Mesenchymal stem cell (in vitro differentiated cells and primary cell): ENCODE measurements around the gene RAX.

Source experiments
- DNase-seq: peaks from one replicate; pipeline ENCODE4 v3.0.0-alpha.2; 2013
- H2AFZ ChIP-seq: one replicate; pipeline ENCODE4 v1.6.1; 2013; ENCODE audit warnings: low read depth, mild to moderate bottlenecking, control low read depth, inconsistent platforms, low read length, moderate library complexity
- H2AK5ac ChIP-seq: 2 replicates; pipeline ENCODE4 v1.6.1; 2013; ENCODE audit warnings: low read length, moderate library complexity, mild to moderate bottlenecking, inconsistent platforms; ENCODE audit not compliant: severe bottlenecking
- H2BK120ac ChIP-seq: one replicate; pipeline ENCODE4 v1.6.1; 2013; ENCODE audit warnings: low read depth, mild to moderate bottlenecking, inconsistent platforms, low read length, moderate library complexity
- H2BK12ac ChIP-seq, 2 experiments: one replicate each; pipeline ENCODE4 v1.6.1; 2013; ENCODE audit warnings: inconsistent platforms in 2 of 2, low read length in 2 of 2, mild to moderate bottlenecking in 2 of 2, moderate library complexity in 2 of 2, control low read depth in 1 of 2
- H2BK15ac ChIP-seq: one replicate; pipeline ENCODE4 v1.6.1; 2013; ENCODE audit warnings: mild to moderate bottlenecking, low read depth, inconsistent platforms; ENCODE audit not compliant: poor library complexity, severe bottlenecking
- H2BK5ac ChIP-seq: 2 replicates; pipeline ENCODE4 v1.6.1; 2013; ENCODE audit warnings: low read depth, mild to moderate bottlenecking, low read length, control low read depth, inconsistent platforms; ENCODE audit not compliant: poor library complexity, severe bottlenecking
- H3K14ac ChIP-seq, 2 experiments: one replicate each; pipeline ENCODE4 v1.6.1; 2013; ENCODE audit warnings: inconsistent platforms in 2 of 2, low read length in 2 of 2, control low read depth in 1 of 2, mild to moderate bottlenecking in 1 of 2, moderate library complexity in 1 of 2
- H3K18ac ChIP-seq, 2 experiments: one replicate each; pipeline ENCODE4 v1.6.1; 2013; ENCODE audit warnings: inconsistent platforms in 2 of 2, low read length in 2 of 2, control low read depth in 1 of 2, low read depth in 1 of 2, mild to moderate bottlenecking in 1 of 2
- H3K23ac ChIP-seq, 2 experiments: one replicate each; pipeline ENCODE4 v1.6.1; 2013; ENCODE audit warnings: inconsistent platforms in 2 of 2, low read length in 2 of 2, mild to moderate bottlenecking in 2 of 2, moderate library complexity in 2 of 2, control low read depth in 1 of 2
- H3K27ac ChIP-seq: 2 replicates; pipeline ENCODE4 v1.5.1; 2013; ENCODE audit warnings: mild to moderate bottlenecking, moderate library complexity, low read length, control low read depth, inconsistent platforms; ENCODE audit not compliant: poor library complexity, severe bottlenecking
- H3K27me3 ChIP-seq, 2 experiments: 2 replicates each; pipeline versions ENCODE4 v1.6.1 to v1.7.0; 2013; ENCODE audit warnings: low read length in 2 of 2, mild to moderate bottlenecking in 2 of 2, moderate library complexity in 2 of 2, control low read depth in 1 of 2, inconsistent platforms in 1 of 2; ENCODE audit not compliant: control insufficient read depth in 1 of 2, insufficient read depth in 1 of 2
- H3K36me3 ChIP-seq, 2 experiments: 2 replicates each; pipeline versions ENCODE4 v1.6.1 to v1.7.0; 2013; ENCODE audit warnings: low read length in 2 of 2, control low read depth in 1 of 2, inconsistent platforms in 1 of 2, low read depth in 1 of 2, mild to moderate bottlenecking in 1 of 2; ENCODE audit not compliant: insufficient read depth in 2 of 2, control insufficient read depth in 1 of 2
- H3K4ac ChIP-seq, 2 experiments: one replicate each; pipeline ENCODE4 v1.6.1; 2013; ENCODE audit warnings: inconsistent platforms in 2 of 2, low read length in 2 of 2, mild to moderate bottlenecking in 2 of 2, moderate library complexity in 2 of 2, control low read depth in 1 of 2, low read depth in 1 of 2
- H3K4me1 ChIP-seq: 2 replicates; pipeline ENCODE4 v1.6.1; 2013; ENCODE audit warnings: low read depth, low read length, control low read depth; ENCODE audit not compliant: control insufficient read depth, insufficient read depth
- H3K4me2 ChIP-seq: 2 replicates; pipeline ENCODE4 v1.6.1; 2013; ENCODE audit warnings: low read length, mild to moderate bottlenecking, inconsistent platforms; ENCODE audit not compliant: poor library complexity, severe bottlenecking
- H3K4me3 ChIP-seq, 2 experiments: 2 replicates each; pipeline versions ENCODE4 v1.5.1 to v1.7.0; 2013; ENCODE audit warnings: low read length in 2 of 2, mild to moderate bottlenecking in 2 of 2, control low read depth in 1 of 2, low read depth in 1 of 2; ENCODE audit not compliant: insufficient read depth in 1 of 2
- H3K79me1 ChIP-seq: replicated peaks from 2 replicates; pipeline ENCODE4 v1.6.1; 2013; ENCODE audit warnings: mild to moderate bottlenecking, control low read depth, low read length, inconsistent platforms; ENCODE audit not compliant: poor library complexity, severe bottlenecking
- H3K9ac ChIP-seq: 2 replicates; pipeline ENCODE4 v1.7.0; 2013; ENCODE audit warnings: mild to moderate bottlenecking, low read length, moderate library complexity
- H3K9me3 ChIP-seq: 2 replicates; pipeline ENCODE4 v1.7.0; 2013; ENCODE audit warnings: mild to moderate bottlenecking, low read length; ENCODE audit not compliant: control insufficient read depth
- H4K8ac ChIP-seq: one replicate; pipeline ENCODE4 v1.6.1; 2013; ENCODE audit warnings: inconsistent platforms, mild to moderate bottlenecking, low read length, moderate library complexity
- H4K91ac ChIP-seq: one replicate; pipeline ENCODE4 v1.6.1; 2013; ENCODE audit warnings: mild to moderate bottlenecking, low read length, inconsistent platforms
- WGBS: methylation state at CpG from one replicate; pipeline ENCODE4 v1.1.7; 2013; ENCODE audit warnings: mixed read lengths; 5-methylcytosine and 5-hydroxymethylcytosine counted together

RAX gene

GRCh38 chr18:59279193-59279592, 5.9 kb upstream of the RAX start:
- Histone ChIP-seq H3K36me3 (no peaks in the 10 kb centered on the region), H3K4me1 (no peaks in the 10 kb centered on the region), H3K23ac (no peak overlapping the region), H2BK12ac (no peak overlapping the region), H3K27me3 (peaks cover 64 to 97% of the 10 kb centered on the region in 2 experiments), H3K14ac (no peak overlapping the region), H3K9ac (no peak overlapping the region), H4K91ac (no peak overlapping the region), H3K4me3 (no peak overlapping the region), H2BK120ac (no peak overlapping the region), H2AFZ (no peak overlapping the region), H3K18ac (no peak overlapping the region), H3K4ac (no peak overlapping the region), H3K4me2 (no peak overlapping the region), H3K9me3 (no peaks in the 10 kb centered on the region), H2BK15ac (no peak overlapping the region), H3K27ac (no peak overlapping the region), H4K8ac (no peak overlapping the region), H2BK5ac (no peak overlapping the region), H2AK5ac (no peak overlapping the region), H3K79me1 (no peaks in the 10 kb centered on the region)
- no peak for DNase-seq
- WGBS: 38% methylated on average over 3 of the region's 3 CpGs

DNA sequence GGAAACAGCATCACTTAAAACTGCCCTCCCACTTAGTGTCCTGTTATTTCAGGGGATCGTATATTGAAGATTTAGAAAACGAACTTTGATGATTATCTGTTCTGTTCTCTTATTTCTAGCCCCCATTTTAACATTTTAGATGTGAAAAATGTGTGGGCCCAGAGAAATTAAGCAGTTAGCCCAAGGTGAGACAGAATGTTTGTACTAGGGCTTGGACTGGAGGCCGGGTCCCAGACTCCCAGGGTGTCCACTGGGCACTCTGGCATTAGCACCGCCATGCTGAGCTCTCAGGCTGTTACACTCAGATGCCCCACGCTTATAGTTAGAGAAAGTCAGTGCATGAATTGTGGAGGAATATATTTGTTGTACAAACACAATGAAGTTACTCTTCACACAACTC, 5.5 kb upstream of the RAX start:
- Histone ChIP-seq H3K79me1 (no peaks in the 10 kb centered on the region), H2BK12ac (no peak overlapping the region), H3K4me1 (peaks cover 2% of the 10 kb centered on the region), H2BK120ac (no peak overlapping the region), H3K9me3 (no peaks in the 10 kb centered on the region), H3K23ac (no peak overlapping the region), H3K4ac (no peak overlapping the region), H3K27ac (no peak overlapping the region), H3K14ac (no peak overlapping the region), H3K4me3 (no peak overlapping the region), H3K18ac (no peak overlapping the region), H4K91ac (no peak overlapping the region), H3K36me3 (no peaks in the 10 kb centered on the region), H4K8ac (no peak overlapping the region), H2BK5ac (no peak overlapping the region), H3K4me2 (no peak overlapping the region), H3K9ac (no peak overlapping the region), H3K27me3 (peaks cover 68 to 97% of the 10 kb centered on the region in 2 experiments), H2BK15ac (no peak overlapping the region), H2AK5ac (no peak overlapping the region), H2AFZ (no peak overlapping the region)
- 65% methylated on average over 2 of the region's 5 CpGs for WGBS
- no peak for DNase-seq

GRCh38 chr18:59276047-59276446, 2.8 kb upstream of the RAX start:
- H3K4me3 ChIP-seq: no peak overlapping the region

DNA sequence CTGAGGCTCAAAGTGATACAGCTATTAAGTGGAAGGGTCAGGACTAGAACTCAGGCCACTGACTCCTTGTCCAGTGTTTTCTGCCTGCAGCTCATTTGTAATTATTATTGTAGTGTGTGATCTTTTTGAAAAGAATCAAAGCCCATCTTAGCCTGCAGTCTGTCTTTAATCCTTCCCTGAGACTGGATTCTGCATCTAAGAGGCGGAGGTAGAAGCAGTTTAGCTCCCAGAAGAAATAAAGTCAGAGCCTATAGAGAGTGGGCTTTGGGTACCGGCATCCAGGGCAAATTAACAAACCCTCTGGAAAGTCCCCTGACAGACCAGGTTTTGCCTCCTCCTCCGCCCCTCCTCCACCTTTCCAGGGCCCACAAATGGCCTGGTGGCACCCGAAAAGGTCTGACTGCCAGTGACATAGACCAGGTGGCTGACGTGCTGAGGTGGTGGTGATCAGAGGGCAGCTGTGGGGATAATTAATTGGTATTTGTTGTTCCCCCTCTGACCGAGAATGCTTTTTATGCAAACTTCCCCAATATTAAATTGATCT, 2.2 kb upstream of the RAX start:
- Histone ChIP-seq H4K8ac (no peak overlapping the region), H2AFZ (no peak overlapping the region), H3K36me3 (no peaks in the 10 kb centered on the region), H3K23ac (no peak overlapping the region), H3K18ac (no peak overlapping the region), H2BK15ac (no peak overlapping the region), H2BK5ac (no peak overlapping the region), H3K4me2 (no peak overlapping the region), H3K4me1 (peaks cover 14% of the 10 kb centered on the region), H3K14ac (no peak overlapping the region), H3K79me1 (no peaks in the 10 kb centered on the region), H3K4ac (no peak overlapping the region), H2AK5ac (no peak overlapping the region), H3K9ac (no peak overlapping the region), H2BK12ac (no peak overlapping the region), H2BK120ac (no peak overlapping the region), H3K9me3 (no peaks in the 10 kb centered on the region), H3K27me3 (peaks cover 87 to 97% of the 10 kb centered on the region in 2 experiments), H3K27ac (no peak overlapping the region), H3K4me3 (no peak overlapping the region), H4K91ac (no peak overlapping the region)
- DNase-seq: no peak
- WGBS: 31% methylated on average over 4 of the region's 6 CpGs

More at GRCh38 chr18:59276047-59276446, 2.8 kb upstream of the RAX start:
- H3K18ac ChIP-seq: no peak overlapping the region
- no peak for DNase-seq
- 18% methylated on average over 5 of the region's 5 CpGs for WGBS
- H3K27me3 ChIP-seq: peaks cover 81 to 97% of the 10 kb centered on the region in 2 experiments
- no peak overlapping the region for H2BK15ac ChIP-seq
- no peak overlapping the region for H3K14ac ChIP-seq
- no peak overlapping the region for H3K27ac ChIP-seq
- no peak overlapping the region for H3K23ac ChIP-seq
- no peak overlapping the region for H2BK12ac ChIP-seq
- H3K9ac ChIP-seq: no peak overlapping the region
- no peak overlapping the region for H2AFZ ChIP-seq
- no peaks in the 10 kb centered on the region for H3K9me3 ChIP-seq
- no peak overlapping the region for H2AK5ac ChIP-seq
- H2BK120ac ChIP-seq: no peak overlapping the region
- no peak overlapping the region for H4K91ac ChIP-seq
- no peak overlapping the region for H2BK5ac ChIP-seq
- no peak overlapping the region for H3K4ac ChIP-seq
- H4K8ac ChIP-seq: no peak overlapping the region
- no peaks in the 10 kb centered on the region for H3K36me3 ChIP-seq
- no peaks in the 10 kb centered on the region for H3K79me1 ChIP-seq
- H3K4me1 ChIP-seq: peaks cover 14% of the 10 kb centered on the region
- no peak overlapping the region for H3K4me2 ChIP-seq
